ENCODE results near the gene VAMP5. TPM values are rescaled to one million over a fixed set of nuclear protein-coding genes. Genes with fewer than 3 reads are reported as not detected.

Gene VAMP5
- total RNA-seq, 6 experiments from 2014 or later: 51.2 to 84.2 (median 71.4) TPM

- H3K36me3 Mint-ChIP-seq (ENCODE audit: low read depth): peaks cover 52% of the 10 kb centered on the region
- peak overlapping the region; percentile 99 for H3K27ac Mint-ChIP-seq
- peaks cover 22% of the 10 kb centered on the region for H3K27me3 Mint-ChIP-seq (ENCODE audit: insufficient read depth)
- DNase-seq: peak; percentile 47
- TF ChIP-seq, protein P1, sequence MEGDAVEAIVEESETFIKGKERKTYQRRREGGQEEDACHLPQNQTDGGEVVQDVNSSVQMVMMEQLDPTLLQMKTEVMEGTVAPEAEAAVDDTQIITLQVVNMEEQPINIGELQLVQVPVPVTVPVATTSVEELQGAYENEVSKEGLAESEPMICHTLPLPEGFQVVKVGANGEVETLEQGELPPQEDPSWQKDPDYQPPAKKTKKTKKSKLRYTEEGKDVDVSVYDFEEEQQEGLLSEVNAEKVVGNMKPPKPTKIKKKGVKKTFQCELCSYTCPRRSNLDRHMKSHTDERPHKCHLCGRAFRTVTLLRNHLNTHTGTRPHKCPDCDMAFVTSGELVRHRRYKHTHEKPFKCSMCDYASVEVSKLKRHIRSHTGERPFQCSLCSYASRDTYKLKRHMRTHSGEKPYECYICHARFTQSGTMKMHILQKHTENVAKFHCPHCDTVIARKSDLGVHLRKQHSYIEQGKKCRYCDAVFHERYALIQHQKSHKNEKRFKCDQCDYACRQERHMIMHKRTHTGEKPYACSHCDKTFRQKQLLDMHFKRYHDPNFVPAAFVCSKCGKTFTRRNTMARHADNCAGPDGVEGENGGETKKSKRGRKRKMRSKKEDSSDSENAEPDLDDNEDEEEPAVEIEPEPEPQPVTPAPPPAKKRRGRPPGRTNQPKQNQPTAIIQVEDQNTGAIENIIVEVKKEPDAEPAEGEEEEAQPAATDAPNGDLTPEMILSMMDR (IDR thresholded peaks at IDR 0.05): no peak
- peaks cover 65% of the 10 kb centered on the region for H3K4me1 Mint-ChIP-seq (ENCODE audit: low read depth)
- H3K4me3 Mint-ChIP-seq: peak overlapping the region; percentile 93
- H3K9me3 Mint-ChIP-seq: no peaks in the 10 kb centered on the region
Observed at GRCh38 chr2:85539361-85540132, 44.7 kb upstream of the VAMP5 start.

- TF ChIP-seq, protein P1 (IDR thresholded peaks at IDR 0.05): no peak
- Mint-ChIP-seq H3K4me1 (ENCODE audit: low read depth) (peaks cover 71% of the 10 kb centered on the region), H3K9me3 (no peaks in the 10 kb centered on the region), H3K27ac (peak overlapping the region; percentile 99), H3K4me3 (peak overlapping the region; percentile 93), H3K36me3 (ENCODE audit: low read depth) (peaks cover 55% of the 10 kb centered on the region), H3K27me3 (ENCODE audit: insufficient read depth) (peaks cover 22% of the 10 kb centered on the region)
- no peak for DNase-seq
Observed at GRCh38 chr2:85540133-85540648, 44.0 kb upstream of the VAMP5 start.

GRCh38 chr2:85541262-85541661, 43.0 kb upstream of the VAMP5 start:
- Mint-ChIP-seq H3K4me1 (ENCODE audit: low read depth) (peaks cover 69% of the 10 kb centered on the region), H3K27ac (peak overlapping the region; percentile 99), H3K27me3 (ENCODE audit: insufficient read depth) (peaks cover 21% of the 10 kb centered on the region)

GRCh38 chr2:85541753-85542457, 42.3 kb upstream of the VAMP5 start:
- Mint-ChIP-seq H3K9me3 (no peaks in the 10 kb centered on the region), H3K4me1 (ENCODE audit: low read depth) (peaks cover 68% of the 10 kb centered on the region), H3K27ac (peak overlapping the region; percentile 72), H3K4me3 (peak overlapping the region; percentile 93), H3K27me3 (ENCODE audit: insufficient read depth) (peaks cover 23% of the 10 kb centered on the region), H3K36me3 (ENCODE audit: low read depth) (peaks cover 57% of the 10 kb centered on the region)
- TF ChIP-seq, protein P1 (IDR thresholded peaks at IDR 0.05): no peak
- DNase-seq: no peak

More at GRCh38 chr2:85541262-85541661, 43.0 kb upstream of the VAMP5 start:
- peak overlapping the region; percentile 93 for H3K4me3 Mint-ChIP-seq
- TF ChIP-seq, protein P1 (IDR thresholded peaks at IDR 0.05): no peak
- DNase-seq: no peak
- no peaks in the 10 kb centered on the region for H3K9me3 Mint-ChIP-seq
- H3K36me3 Mint-ChIP-seq (ENCODE audit: low read depth): peaks cover 60% of the 10 kb centered on the region

DNA sequence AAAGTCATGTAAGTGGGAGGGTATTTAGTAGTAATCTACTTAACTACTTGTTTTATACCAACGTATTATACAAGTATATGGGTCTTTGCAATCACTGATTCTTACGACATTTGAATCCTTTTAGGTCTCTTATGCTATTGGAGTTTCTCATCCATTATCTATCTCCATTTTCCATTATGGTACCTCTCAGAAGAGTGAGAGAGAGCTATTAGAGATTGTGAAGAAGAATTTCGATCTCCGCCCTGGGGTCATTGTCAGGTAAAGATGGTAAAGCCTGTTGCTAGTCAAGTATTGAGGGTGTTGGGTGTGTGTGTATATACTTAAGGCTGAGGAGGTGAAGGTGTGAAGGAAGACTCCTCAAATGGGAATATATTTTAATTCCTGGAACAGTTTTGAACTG, 41.5 kb upstream of the VAMP5 start:
- Mint-ChIP-seq H3K36me3 (ENCODE audit: low read depth) (peaks cover 59% of the 10 kb centered on the region), H3K27ac (peak overlapping the region; percentile 72), H3K27me3 (ENCODE audit: insufficient read depth) (peaks cover 24% of the 10 kb centered on the region), H3K4me1 (ENCODE audit: low read depth) (peaks cover 67% of the 10 kb centered on the region), H3K9me3 (no peaks in the 10 kb centered on the region), H3K4me3 (peak overlapping the region; percentile 93)
- no peak for DNase-seq
- TF ChIP-seq, protein P1 (IDR thresholded peaks at IDR 0.05): no peak

Data from HFFc6 (cell line).